HT-29 (cell line): ENCODE measurements around the gene PGM1. TPM values are rescaled to one million over a fixed set of nuclear protein-coding genes. Genes with fewer than 3 reads are reported as not detected.

ENCODE experiments used
- DNase-seq: peaks from one replicate; pipeline ENCODE4 v3.0.0-alpha.2; 2015; ENCODE audit warnings: low spot score
- small RNA-seq: library from RNA; depleted of rRNA; stranded (forward); fragments of <200 nt; gene quantifications from one replicate; pipeline ENCODE3, GENCODE V24; 2014
- total RNA-seq: library from RNA; depleted of rRNA; stranded (reverse); fragments of >200 nt; shearing (Covaris generic); gene quantifications from 2 replicates; pipeline ENCODE4 v1.2.3, GENCODE V29; 2014; rRNA removed

PGM1 gene
- total RNA-seq, 1 experiment from 2014 or later: 18.0 TPM

- peak; percentile 55 for DNase-seq
Observed at GRCh38 chr1:63698001-63698838, 105.0 kb downstream of the PGM1 start.

- peak; percentile 74 for DNase-seq
Observed at GRCh38 chr1:63701187-63701586, 108.0 kb downstream of the PGM1 start.

DNA sequence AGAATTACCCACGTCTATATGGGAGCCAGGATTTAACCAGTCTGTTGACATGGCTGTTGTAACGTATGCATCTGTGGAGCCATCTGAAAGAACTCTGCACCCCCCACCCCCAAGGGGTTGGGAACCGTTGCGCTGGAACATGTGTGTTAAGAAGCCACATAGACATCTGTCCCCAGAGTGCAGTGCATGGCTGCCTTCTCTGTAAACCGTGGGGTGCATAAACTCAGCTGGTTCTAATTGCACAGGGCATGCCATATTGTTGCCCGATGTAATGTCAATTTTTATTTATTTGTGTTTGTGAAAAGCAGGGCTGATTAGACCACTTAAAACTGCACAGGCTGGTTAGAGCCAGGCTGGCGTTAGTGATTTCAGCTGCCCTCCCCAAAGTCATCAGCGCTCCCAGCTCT, 110.5 kb downstream of the PGM1 start:
- no peak for DNase-seq

- DNase-seq: peak; percentile 57
Observed at GRCh38 chr1:63704443-63704842, 111.2 kb downstream of the PGM1 start.

GRCh38 chr1:63705078-63705477, 111.9 kb downstream of the PGM1 start:
- DNase-seq: peak; percentile 58

- no peak for DNase-seq
Observed at GRCh38 chr1:63709267-63709828, 116.1 kb downstream of the PGM1 start.

Small RNA genes lying within 50 kb of the gene (small RNA-seq; reads per million reads assigned to genes)
- gene RF02105: not detected
- gene RF02106: not detected
- not detected for gene RF02107
- gene RF02108: not detected
- not detected for gene RF02109
- gene RF02110: not detected

Other genes starting within 250 kb of the PGM1 start
- gene ALG6, start 225.8 kb upstream of the PGM1 start, total RNA-seq: 4.5 and 5.4 TPM in 2 replicates
- gene ITGB3BP, start 70.2 kb upstream of the PGM1 start, total RNA-seq: 14.1 and 16.9 TPM in 2 replicates
- gene EFCAB7, start 69.9 kb upstream of the PGM1 start, total RNA-seq: 1.2 and 1.4 TPM in 2 replicates
- 34.7 and 40.5 TPM in 2 replicates for gene ROR1, start 180.6 kb downstream of the PGM1 start, total RNA-seq